Suppressor macrophage treated with lipopolysaccharide for 1 hour (primary cell): ENCODE measurements around the gene NANOS1.
"Not testable (repeated sequence)": the region's sequence is repeated elsewhere in the genome, so short reads cannot be mapped to it uniquely, and the experiment has no call there.

ENCODE experiments used
- DNase-seq, 3 donors: peaks; one replicate each; pipeline ENCODE4 v3.0.0-alpha.2; 2020 to 2022

NANOS1 gene

DNA sequence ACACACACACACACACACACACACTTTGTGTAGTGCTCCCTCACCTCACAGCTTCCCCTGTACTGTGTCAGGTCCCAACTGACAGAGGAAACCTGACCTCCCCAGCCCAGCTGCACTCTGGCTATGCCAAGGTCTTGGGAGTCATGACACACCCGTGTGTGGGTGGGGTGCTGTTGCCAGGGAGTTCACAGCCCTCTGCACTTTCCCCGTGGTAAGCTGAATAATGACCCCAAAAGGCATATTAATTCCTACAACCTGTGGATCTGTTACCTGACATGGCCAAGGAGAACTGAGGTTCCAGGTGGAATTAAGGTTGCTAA is 8.9 kb upstream of the NANOS1 start:
- peak; percentile 58 to 79 (median 65) for DNase-seq

DNA sequence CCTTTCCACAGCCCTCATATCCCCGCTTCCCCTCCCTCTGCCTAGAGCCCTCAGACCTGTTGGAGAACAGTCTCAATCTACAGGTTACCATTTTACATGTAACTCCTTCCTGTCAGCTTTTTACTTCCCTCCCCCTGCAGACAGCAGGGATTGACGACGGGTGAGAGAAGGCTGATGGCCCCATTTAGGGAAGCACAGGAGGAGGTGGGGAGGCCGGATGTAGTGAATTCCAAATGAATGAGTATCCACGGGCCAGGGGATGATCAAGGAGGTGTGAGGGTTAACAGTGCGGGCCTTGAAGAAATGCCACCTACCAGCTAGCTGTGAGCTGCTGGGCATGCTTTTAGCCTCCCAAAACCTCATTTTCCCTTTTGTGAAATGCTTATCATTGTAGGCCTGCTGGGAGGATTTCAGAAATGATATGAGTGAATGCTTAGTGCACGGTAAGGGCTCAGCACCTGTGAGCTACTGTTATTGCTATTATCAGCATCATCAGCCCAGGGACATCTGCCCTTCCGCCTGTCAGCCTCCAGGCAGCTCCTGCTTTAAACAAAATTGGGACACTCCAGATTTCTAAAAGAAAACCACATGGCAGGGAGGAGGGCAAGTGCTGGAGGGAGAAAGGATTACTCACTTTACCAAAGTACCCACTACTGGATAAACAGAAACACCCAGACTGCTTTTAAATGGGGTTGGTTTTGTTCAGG is 6.5 kb upstream of the NANOS1 start:
- no peak for DNase-seq

DNA sequence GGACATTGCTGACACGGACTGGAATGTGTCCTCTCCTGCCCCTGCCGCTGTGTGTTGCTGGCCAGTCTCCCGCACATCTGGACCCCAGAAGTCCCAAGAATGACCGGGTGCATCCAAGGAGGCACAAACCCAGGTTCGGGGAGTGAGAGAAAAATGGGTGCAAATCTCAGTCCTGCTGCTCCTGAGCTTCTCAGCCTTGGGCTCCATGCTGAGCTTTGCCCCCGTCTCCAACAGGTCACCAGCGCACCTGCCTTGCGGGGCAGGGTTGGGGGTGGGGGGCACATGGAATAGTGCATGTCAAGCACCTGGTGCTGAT is 6.0 kb upstream of the NANOS1 start:
- DNase-seq = no peak

DNA sequence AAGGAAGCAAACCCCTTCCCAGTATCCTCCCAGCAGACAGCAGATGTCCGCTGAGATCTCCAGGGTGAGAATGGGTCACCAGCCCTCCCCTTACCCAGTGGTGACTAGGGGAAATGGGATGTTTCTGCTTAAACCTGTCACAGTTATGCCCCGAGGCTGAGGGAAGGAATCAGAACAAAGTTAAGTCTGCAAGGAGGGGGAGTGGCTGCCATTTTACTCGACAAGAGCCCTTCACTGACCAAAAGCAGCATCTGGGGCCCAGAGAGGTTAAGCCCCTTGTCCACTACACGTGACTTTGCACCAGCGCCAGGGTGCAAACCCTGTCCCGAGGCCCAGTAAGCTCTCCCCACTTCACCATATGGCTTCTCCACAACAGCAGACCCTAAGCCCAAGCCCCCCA is 4.6 kb upstream of the NANOS1 start:
- DNase-seq = no peak

DNA sequence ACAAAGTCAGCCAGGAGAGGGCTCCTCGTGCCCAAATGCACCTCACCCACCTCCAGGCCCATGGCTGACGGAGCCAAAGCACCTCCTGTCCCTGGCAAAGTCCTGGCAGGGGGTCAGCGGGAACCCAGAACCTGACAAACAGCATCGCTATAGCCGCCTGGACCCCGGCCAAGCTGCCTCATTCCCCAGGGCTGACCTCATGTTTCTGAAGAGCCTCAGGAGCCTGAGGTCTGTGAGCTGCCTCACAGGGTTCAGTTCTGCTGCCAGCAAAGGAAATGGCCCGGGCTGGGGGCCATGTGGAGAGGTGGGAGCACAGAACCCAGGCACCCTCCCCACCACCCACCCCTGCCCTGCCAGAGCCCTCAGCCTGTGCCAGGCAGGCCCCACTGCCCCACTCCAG is 4.2 kb upstream of the NANOS1 start:
- DNase-seq = no peak

DNA sequence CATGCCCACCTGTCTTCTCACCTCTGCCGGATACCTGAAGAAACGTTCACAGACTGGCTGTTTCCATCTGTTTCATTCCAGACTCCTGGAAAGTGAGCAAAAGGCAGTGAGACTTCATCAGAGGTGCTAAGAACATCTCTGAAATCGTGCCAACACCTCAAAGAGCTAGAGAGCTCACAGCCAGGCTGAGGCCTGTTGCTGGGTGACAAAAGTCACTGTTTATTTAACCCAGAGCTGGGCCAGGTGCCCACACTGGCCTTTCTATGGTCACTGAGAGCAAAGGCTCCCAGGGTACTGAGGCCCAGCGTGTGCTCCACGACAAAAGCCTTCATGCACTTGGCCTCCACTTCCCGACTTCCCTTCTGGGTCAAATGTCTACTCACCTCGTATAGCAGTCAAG is 3.7 kb upstream of the NANOS1 start:
- DNase-seq = no peak

DNA sequence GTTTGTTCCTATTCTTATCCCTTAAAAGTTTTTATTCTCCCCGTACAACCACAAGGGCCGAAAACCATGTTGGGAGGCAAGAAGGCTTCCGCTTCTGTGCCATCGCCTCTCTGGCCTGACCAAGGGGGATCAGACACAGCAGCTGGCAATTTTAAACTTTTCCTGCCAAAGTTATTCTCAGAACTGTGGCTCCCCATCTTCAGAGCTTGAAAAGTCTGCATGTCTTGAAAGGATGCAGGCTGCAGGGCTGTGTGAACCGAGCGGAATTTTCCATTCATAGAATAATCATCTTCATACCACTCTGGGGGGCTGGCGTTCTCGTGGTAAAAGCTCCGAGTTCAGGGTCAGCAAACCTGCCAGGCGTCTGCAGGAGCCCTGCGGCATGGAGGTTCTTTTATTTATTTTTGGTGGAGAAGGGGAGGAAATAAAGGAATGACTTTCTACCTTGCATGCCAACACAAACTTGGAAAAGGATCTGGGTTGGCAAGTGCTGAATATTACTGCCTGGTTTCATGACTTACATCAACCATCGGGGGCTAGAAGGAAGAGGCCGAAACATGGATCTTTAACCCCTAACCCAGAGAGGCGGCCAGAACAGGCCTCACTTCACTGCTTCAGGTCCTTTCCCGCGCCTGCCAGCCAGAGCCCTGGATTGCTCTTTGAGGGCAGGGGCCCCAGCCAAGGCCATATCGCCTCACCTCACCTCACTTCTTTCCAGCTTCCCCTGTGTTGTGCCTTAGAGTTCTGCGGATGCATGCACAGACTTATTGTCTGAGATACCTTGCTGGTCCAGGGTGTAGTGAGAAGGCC is 3.0 kb upstream of the NANOS1 start:
- DNase-seq = no peak

DNA sequence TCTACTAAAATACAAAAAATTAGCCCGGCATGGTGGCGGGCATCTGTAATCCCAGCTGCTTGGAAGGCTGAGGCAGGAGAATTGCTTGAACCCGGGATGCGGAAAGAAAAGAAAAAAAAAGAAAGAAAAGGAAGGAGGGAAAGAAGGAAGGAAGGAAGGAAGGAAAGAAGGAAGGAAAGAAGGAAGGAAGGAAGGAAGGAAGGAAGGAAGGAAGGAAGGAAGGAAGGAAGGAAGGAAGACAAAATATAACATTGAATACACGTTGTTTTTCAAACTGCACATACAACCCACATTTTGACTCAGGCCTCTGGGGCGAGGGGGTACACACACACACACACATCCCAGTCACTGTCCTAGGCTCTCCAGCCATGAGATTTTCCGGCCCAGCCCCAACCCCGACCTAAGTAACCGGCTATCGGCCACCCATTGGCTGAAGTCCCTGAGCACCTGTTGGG is 1.0 kb upstream of the NANOS1 start:
- DNase-seq = not testable (repeated sequence)

DNA sequence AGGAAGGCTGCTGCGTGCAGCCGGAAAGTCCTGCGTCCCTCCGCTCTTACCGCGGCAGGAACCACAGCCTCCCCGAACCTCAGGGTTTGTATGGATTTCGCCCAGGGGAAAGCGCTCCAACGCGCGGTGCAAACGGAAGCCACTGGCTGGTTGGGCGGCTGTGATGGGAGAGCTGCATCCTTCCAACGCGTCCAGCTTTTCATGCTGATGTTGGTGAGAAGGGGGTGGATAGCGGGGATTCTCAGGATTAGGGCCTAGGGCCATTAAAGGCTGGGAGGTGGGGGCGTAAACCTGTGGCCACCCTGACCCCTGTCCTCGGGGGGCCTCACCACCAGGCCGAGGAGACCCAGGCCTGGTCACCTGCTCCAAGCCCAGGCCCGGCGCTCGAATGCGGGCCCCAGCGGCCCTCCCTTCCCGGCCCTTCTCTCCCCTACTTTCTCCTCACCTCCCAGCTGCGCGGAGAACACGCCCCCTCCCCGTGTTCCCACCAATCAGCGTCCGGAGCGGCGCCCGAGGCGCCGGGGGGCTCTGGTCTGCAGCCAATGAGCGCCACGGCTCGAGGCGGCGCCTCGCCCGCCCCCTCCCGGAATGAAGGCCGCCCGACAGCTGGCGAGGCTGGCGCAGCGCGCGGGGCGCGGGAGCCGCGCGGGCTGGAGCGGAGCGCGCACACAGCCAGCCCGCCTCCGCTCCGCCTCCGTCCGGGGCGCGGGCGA is 458 bp upstream of the NANOS1 start:
- peak; percentile 89 to 94 (median 91) for DNase-seq

DNA sequence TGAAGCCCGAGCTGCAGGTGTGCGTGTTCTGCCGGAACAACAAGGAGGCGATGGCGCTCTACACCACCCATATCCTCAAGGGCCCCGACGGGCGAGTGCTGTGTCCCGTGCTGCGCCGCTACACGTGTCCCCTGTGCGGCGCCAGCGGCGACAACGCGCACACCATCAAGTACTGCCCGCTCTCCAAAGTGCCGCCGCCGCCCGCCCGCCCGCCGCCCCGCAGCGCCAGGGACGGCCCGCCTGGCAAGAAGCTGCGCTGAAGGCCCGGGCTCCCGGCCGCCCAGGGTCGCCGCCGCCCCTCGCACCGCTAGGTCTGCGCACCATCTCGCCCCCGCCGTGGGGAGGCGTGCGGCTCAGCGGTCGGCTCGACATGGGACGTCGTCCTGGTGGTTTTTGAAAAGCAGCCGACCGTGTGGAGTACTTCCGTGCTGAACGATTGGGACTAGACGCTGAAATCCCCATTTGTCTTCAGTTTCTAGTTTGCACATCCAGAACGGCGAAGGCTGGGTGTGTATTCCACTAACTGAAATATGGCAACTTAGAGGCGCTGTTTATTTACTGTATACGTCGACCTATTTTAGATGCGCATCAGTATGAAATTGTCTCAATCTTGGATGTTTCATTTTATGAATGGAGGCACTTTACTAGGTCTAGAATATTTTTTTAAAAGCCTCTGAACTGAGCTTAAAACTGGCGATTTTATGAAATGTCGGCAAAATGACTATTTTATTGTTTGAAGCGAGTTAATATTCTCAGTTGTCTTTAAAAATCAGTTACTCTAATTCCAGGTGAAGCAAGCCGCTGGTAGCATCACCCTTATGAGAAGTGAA is 1.1 kb downstream of the NANOS1 start:
- DNase-seq = peak; percentile 78 to 82 (median 79)

DNA sequence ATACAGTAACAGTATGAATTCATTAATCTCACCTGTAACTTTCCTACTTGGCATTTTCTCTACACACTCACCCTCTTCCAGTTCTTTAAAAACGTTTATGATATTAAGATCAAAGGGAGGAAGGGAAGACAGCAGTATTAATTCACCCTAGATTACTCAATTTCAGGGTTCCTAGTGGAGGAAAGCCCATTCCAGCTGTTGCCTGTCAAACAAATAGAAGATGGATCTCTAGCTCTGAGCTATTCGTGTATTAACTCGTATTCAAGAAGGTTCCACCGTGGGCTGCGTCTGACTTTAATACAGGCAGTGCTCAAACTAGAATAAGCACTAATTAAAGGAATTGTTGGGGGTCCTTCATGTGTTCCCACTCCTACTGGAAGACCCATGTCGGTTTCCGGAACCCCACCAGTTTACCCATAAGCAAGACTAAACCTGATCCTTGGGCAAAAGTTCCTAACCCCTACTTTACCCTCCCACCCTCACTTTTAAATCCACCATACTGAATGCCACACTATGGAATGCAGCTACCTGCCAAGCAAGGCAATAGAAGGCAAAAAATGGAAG is 2.1 kb downstream of the NANOS1 start:
- DNase-seq = no peak

DNA sequence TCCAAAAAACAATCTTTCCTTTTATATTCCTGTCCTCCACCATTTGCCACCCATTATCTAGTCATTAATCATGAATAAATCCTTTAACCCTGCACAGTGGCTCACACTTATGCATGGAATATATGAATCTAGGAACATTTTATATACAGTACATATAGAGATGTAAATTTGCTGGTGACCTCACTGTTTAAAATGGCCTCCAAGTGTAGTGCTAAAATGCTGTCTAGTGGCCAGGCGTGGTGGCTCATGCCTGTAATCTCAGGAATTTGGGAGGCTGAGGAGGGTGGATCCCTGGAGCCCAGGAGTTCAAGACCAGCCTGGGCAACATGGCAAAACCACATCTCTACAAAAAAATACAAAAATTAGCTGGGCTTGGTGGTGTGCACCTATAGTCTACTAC is 9.6 kb downstream of the NANOS1 start:
- no peak for DNase-seq

DNA sequence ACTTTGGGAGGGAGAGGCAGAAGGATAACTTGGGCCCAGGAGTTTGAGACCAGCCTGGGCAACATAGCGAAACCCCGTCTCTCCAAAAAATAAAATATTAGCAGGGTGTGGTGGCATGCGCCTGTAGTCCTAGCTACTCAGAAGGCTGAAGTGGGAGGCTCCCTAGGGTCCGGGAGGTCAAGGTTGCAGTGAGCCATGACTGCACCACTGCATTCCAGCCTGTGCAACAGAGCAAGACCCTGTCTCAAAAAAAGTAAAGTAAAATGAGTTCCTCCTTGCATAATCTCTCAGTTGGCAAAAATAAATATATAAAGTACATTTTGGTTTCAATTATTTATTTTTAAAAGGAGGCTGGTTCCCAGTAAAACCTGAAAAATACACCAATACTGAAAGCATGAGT is 11.8 kb downstream of the NANOS1 start:
- no peak for DNase-seq

DNA sequence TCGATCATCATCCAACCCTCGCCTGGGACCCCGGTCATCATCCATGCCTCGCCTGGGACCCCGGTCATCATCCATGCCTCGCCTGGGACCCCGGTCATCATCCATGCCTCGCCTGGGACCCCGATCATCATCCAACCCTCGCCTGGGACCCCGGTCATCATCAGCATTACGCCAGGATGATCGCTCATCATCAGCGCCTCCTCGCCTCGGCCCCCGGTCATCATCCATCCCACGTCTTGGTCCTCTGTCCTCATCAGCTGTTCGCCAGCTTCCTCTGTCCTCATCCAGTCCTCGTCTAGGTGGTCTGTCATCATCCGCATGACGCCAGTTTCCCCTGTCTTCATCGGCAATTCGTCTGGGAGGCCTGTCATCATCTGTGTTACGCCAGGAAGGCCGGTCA is 12.7 kb downstream of the NANOS1 start:
- DNase-seq = no peak

DNA sequence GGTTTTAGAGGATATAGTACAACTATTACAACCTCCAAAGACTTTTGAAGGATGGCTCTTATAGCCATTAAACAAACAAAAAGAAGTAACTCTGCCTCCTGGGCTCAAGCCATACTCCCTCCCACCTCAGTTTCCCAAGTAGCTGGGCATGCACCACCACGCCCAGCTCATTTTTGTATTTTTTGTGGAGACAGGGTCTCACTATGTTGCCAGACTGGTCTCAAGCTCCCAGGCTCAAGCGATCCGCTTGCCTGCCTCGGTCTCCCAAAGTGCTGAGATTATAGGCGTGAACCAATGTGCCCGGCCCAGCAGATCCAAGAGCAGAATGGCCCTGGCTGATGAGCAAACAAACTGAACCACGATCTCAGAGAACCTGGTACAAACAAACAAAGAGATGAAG is 16.0 kb downstream of the NANOS1 start:
- DNase-seq = no peak

DNA sequence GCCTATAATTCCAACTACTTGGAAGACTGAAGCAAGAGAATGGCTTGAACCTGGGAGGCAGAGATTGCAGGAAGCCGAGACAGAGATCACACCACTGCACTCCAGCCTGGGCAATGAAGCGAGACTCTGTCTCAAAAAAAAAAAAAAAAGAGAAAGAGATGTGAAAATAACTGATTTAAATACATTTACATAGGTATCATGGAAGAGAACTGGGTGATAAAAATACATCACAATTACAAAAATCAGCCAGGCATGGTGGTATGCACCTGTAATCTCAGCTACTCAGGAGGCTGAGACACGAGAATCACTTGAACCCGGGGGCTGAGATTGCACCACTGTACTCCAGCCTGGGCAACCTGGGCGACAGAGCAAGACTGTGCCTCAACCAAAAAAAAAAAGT is 19.8 kb downstream of the NANOS1 start:
- DNase-seq = no peak

DNA sequence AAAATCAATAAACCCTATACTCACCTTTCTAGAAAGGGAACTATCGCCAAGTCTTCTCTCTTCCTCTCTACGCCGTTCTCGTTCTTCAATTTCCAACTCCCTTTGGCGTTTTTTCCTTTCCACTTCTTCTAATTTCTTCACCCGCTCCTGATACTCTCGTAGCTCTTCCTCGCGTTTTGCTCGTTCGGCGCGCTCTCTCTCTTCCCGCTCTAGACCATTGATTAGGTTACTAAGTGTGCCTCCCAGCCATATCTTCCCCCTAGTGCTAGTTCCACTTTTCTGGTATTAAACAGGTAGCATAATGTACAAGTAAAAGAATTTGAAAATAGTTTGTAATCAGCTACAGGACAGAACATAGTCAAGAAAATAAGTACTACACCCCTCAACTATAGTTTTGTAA is 20.3 kb downstream of the NANOS1 start:
- DNase-seq = no peak

DNA sequence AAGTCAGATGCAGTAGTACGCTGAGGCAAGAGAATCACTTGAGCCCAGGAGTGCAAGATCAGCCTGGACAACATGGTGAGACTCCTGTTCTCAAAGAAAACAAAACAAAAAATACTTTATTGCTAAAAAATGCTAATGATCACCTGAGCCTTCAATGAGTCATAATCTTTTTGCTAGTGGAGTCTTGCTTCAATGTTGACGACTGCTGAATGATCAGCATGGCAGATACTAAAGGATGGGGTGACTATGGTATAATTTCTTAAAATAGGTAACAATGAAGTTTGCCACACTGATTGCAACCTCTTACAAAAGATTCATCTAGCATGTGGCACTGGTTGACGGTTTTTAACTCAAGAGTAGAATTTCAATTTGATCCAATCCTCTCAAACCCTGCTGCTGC is 22.3 kb downstream of the NANOS1 start:
- no peak for DNase-seq

DNA sequence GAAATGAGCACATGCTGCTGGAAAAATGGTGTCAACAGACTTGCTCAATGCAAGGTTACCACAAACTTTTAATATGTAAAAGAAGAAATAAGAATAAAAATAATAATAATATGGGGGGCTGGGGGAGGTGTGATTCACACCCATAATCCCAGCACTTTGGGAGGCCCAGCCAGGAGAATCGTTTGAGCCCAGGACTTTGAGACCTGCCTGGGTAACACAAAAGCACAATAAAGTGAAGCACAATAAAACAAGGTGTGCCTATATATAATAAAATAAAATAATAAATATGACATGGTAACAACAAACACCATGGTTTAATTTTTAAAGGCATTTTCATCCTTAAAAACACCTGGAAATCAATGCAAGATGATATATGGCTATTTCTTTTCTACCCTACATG is 26.0 kb downstream of the NANOS1 start:
- DNase-seq = no peak

DNA sequence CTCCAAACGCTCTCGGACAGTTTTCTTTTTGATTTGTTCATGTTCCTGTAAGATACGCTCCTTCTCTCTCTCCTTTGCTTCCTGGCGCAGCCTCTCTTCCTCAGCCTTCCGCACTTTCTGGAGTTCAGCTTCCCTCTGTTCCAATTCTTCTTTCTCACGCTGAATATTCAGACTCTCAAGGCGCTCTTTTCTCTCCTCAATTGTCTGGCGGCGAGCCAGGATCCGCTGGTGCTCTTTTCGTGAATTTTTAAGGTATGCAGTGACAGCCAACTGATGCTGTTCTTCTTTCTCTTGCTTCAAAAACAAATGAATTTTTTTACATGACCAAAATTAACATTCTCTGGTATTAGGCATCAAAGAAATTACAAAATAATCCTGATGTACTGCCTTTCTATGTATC is 28.5 kb downstream of the NANOS1 start:
- DNase-seq = no peak

DNA sequence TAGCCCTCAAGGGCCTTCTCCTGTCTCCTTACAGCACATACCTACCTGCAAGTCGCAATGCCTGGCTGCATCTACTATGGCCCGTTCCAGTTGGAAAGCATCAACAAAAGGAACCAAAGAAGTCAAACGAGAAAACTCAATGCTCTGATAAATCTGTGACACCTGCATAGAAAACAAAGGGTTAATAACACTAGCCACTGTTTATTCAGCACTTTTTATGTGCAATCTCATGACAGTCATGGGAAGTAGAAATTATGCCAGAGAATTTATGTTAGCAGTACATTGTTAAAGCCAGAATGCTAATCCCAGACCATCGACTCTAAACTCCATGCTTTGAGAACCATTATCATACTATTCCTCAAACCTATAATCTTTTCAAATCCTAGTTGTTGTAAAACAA is 30.0 kb downstream of the NANOS1 start:
- no peak for DNase-seq

DNA sequence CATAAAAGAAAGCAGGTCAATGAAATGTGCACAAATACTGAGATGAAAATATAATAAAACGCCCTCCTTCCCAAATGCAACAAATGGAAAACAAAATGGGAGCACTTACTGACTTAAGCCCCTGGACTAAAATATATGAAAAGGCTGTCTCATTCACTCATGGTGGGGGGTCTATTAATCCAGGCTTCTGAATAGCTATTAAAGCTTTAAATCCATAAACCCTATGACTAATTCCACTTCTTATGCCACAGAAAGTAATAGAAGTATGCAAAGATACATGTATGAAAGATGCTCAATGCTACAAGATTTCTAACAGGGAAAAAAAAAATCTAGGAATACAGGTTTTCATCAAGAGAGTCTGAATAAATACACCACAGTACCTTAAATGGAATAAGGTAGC is 30.6 kb downstream of the NANOS1 start:
- no peak for DNase-seq

DNA sequence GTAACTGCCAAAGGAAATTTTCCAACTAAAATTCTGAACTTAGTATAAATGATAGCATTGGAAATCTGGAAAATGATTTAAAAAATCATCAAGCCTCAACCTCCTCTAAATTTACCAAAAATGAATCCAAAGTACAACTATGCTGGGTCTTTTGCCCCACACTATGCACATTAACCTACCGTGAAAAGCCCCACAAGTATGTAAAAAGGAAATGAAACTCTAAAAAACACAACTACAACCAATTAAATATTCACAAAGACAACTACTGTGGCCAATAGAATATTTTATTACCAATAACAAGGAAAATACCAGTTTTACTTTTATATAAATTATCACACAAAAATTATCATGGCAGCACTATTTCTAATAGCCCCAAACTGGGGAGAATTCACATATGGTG is 31.8 kb downstream of the NANOS1 start:
- no peak for DNase-seq
